HG03196 (cell line): ENCODE data around the gene ARAP1.

Source experiments
- ATAC-seq: cut with Tn5 transposase; IDR thresholded peaks from one replicate; pipeline ENCODE4 v1.9.1; 2021; ENCODE audit not compliant: unreplicated experiment

ARAP1 gene

DNA sequence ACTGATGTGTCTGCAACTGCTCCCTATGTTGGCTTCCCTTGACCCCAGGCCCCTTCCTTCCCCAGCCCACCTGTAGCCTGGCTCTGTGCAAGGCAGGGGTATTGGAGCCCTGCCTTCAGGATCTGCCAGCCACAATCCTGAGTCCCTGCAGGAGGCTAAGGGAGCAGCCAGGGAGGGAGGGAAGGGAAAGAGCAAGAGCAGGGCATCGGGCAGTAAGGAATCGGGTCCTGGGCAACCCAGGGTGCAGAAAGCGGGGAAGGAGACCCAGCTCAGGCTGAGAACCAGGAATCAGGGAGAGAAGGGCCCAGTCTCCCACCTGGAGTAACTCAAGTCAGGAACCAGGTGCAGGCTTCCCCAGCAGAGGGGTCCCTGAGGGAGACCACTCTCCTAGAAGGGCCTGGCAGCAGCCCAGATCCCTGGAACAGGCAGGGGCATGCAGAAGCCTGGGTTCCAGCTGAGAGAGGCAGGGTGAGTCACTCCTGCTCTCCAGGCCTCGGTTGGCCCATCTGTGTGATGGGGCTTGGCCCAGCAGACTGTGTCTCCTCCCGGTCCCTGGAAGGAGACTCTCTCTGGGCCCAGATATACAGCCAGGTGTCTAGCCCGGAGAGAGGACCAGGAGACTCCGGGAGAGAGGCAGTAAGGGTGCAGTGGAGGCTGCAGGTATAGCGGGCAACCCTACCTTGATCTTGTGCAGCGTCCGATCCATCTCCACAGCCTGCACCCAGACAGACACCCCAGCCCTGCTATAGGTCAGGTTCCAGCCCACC is 28.3 kb upstream of the ARAP1 start:
- ATAC-seq = no peak

DNA sequence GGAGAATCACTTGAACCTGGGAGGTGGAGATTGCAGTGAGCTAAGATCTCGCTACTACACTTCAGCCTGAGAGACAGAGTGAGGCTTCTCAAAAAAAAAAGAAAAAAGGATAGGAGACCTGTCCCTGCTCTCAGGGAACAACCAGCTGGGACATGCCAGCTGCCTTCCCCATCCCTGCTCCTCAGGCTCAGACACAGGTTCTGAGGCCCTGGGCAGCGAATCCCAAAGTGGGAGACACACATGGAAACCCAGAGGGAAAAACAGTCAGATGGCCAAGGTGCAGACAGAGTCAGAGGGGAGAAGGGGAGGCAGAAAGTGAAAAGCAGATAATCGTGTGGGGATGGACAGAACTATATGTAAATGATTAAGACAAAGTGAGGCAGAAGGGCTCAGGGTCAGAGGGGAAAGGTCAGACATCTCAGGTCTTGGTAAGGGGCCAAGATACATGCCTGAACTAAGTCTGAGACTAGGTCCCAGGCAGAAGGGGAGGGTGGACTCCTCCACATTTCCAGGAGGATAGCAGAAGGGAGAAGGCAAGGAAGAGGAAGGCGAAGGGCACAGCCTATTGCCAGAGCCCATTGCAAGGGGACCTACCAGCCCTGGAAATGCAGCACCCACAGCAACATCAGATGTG is 27.4 kb upstream of the ARAP1 start:
- ATAC-seq = no peak

GRCh38 chr11:72778535-72779494 is 26.6 kb upstream of the ARAP1 start:
- ATAC-seq = no peak

DNA sequence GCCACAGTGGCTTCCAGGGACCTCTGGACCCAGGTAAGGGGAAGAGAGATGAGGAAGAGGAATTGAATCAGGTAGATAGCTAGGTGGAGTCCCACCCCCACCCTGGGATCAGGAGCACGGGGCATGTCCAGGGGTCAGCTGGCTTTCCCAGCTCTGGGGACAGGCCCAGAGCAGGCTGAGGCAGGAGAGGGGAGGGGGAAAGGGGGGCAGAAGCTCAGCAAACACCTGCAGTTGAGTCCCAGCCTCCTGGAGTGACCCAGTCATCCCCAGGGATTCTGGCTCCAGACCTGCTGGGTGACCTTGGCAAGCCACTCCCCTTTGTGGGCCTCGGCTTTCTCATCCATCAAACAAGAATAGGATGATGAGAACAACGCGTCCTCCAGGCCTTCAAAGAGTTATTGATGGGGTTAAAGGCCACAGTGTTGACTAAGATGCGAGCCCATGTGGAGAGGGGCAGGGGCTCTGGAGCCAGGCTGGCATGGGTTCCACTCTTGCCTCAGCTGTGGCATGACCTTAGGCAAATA is 25.6 kb upstream of the ARAP1 start:
- no peak for ATAC-seq

- no peak for ATAC-seq
Observed at GRCh38 chr11:72776844-72777754, 24.9 kb upstream of the ARAP1 start.

GRCh38 chr11:72776117-72776843 is 24.1 kb upstream of the ARAP1 start:
- no peak for ATAC-seq

- ATAC-seq = no peak
Observed at GRCh38 chr11:72775288-72776110, 23.3 kb upstream of the ARAP1 start.

DNA sequence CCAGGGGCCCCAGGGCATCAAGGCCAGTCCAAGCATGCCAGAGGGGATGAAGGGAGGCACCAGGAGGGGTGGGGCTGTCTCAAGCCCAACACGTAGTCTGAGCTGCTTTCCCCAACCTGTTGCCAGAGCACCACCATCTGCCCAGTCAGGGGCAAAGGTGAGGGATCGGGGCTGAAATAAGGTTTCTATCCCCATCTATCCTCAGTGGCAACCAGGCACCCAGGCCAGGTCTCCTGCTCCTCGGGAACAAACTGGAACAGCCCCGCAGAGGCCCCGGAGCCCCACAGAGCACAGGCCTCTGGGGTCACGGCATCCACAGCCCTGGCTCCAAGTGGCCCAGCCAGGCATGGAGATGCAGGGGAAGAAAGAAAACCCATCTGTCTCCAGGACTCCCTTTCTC is 22.3 kb upstream of the ARAP1 start:
- no peak for ATAC-seq

DNA sequence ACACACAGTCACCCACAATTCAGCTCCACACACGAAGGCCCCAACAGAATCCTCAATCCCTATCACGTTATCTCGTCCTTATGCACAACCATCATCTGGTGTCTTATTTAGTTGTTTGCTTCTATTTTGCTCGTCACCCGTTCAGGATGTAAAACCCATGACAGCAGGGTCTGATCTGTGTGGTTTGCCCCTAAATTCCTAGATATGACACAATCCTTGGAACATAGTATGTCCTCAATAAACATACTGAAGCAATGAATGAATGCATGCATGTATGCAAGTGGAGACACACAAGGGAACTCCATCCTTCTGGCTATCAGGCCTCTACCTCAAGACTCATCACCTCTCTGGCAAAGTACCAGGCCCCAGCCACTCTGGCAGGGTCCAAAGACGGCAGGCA is 21.5 kb upstream of the ARAP1 start:
- ATAC-seq = no peak

GRCh38 chr11:72773291-72773690 is 21.1 kb upstream of the ARAP1 start:
- no peak for ATAC-seq

- no peak for ATAC-seq
Observed at GRCh38 chr11:72772059-72772458, 19.9 kb upstream of the ARAP1 start.

DNA sequence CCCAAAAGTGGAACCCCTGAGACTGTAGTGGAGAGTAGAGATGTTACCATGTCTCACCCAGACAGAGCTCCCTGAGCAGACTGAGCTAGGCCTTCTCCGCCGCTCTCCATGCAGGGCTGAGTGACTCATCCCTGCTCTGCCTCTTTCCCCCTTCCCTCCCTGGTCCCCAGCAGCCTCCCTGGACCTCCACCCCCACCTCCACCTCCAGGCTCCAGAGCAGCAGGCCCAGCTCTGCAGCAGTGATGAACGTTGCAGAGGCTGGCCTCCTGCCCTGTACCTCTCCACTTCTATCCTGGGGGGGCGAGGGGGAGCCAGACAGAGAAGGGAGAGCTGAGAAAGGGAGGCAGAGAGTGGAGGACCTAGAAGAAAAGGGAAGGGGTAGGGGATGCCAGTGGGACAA is 19.3 kb upstream of the ARAP1 start:
- ATAC-seq = no peak

DNA sequence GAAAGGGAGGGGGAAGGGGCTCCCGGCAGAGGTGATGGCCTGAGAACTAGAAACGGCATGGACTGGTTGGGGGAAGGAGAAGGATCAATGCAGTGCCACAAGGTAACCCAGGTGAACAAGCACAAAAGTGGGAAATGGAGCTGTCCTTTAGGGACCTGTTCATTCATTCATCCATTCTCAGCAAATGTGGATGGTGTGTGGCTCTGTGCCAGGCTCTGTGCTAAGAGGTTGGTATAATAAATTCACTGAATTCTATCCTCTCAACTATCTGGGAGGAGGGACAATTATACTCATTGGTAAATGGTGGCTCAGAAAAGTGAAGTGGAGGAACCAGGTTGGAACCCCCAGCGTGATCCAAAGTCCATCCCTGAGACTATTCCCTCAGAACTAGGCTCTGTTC is 18.6 kb upstream of the ARAP1 start:
- no peak for ATAC-seq

GRCh38 chr11:72769680-72770079 is 17.5 kb upstream of the ARAP1 start:
- ATAC-seq = no peak

DNA sequence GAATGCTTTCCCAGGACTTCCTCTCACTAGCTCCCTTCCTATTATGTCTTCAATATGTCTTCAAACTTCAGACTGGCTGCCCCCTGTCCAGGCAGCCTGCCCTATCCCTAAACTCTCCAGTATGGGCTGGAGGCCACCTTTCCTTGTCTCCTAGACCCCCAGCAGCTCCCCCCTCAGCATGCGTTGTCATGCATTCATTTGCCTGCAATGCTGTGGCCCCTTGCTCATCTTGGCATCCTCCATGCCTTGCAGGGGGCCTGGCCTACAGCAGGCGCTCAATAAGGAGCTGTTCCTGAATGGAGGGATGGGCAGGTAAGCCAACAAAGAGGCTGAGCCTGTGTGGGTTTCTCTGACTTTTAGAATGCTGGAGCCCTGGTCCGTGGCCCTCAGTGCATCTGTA is 16.4 kb upstream of the ARAP1 start:
- no peak for ATAC-seq

DNA sequence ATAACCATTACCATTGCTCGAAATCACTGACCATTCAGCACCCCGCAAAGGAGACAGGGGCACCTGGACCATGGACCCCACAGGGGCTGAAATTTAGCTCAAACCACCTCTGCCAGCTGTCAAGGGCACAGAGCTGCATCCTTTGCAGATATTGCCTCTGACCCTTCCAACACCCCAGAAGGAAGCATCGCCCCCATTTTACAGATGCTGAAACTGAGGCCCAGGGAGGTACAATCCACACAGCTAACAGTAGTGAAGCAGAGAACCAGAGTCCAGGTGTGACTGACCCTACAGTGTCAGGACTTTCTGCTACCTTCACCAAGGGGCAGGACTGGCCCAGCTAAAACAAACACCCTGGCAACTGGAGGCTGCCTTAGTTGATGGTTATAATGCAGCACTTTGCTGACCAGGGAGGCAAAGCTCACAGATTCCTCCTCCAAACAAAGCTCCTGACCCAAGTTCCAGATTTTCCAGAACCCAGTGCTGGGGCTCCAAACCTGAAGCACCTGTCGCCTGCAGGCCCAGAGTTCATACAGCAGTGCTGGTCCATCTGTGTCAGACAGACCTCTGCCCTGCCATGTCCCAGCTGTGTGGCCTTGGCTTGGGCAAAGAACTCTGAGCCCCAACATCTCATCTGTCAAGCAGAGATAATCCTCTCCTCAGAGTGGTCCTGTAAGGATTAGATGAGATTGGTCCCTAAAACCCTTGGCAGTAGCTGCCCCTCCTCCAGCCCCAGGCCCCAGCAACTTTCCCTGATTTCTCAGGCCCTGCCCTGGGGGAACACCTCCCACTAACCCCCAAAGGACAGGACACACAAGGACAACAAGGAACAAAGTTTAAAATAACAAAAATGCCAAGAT is 15.2 kb upstream of the ARAP1 start:
- no peak for ATAC-seq

GRCh38 chr11:72766152-72766902 is 14.1 kb upstream of the ARAP1 start:
- ATAC-seq = no peak
